Activated CD4-positive, CD25-positive, alpha-beta regulatory T cell (primary cell): Measurements from ENCODE around the gene EBF4.

Experiments
- DNase-seq, 4 experiments: peaks; one replicate each; lab custom pipeline; 2025; lab: John Stamatoyannopoulos, UW

EBF4 gene, protein sequence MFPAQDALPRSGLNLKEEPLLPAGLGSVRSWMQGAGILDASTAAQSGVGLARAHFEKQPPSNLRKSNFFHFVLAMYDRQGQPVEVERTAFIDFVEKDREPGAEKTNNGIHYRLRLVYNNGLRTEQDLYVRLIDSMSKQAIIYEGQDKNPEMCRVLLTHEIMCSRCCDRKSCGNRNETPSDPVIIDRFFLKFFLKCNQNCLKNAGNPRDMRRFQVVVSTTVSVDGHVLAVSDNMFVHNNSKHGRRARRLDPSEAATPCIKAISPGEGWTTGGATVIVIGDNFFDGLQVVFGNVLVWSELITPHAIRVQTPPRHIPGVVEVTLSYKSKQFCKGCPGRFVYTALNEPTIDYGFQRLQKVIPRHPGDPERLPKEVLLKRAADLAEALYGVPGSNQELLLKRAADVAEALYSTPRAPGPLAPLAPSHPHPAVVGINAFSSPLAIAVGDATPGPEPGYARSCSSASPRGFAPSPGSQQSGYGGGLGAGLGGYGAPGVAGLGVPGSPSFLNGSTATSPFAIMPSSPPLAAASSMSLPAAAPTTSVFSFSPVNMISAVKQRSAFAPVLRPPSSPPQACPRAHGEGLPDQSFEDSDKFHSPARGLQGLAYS

DNA sequence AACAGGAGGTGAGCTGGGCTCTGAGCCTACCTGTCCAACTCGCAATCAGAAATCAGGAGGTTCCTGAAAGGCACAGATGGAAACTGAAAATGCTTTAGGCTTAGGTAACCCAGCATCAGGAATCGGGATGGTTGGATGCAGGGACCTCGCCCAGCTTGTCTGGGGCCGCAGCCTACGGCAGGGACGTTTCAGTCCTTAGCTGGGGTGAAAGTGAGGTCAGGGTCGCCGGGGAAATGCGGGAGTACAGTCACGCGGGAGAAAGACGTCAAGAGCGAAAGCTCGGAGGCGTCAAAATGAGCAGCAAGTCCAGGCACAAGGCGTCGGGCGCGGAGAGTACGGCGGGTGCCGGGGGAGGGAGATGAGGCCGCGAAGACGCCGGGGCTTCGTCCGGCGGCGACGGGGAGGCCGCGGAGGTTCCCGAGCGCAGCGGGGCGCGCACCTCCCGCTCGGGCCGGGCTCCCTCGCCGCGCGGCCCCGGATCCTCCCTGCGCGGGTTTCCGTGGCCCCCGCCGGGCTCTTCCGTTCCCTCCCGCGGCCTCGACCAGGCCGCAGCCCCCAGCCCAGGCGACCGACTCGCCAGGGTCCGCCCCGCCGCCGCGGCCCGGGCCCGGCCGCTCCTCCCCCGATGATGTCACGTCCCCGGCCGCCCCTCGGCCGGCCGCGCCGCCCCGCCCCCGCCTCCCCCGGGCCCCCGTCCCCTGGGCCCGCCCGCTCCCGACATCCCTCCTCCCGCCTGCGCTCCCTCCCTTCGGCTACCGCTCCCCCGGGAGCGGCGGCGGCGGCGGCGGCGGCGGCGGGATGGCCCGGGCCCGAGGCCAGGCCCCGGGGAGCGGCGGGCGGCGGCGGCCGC is at the start of gene EBF4:
Gene EBF4 (plus strand): TSS at position 745 of the 850 bp plus-strand sequence. CDS start 866 bp downstream, outside the sequence.
- DNase-seq, result no peak

DNA sequence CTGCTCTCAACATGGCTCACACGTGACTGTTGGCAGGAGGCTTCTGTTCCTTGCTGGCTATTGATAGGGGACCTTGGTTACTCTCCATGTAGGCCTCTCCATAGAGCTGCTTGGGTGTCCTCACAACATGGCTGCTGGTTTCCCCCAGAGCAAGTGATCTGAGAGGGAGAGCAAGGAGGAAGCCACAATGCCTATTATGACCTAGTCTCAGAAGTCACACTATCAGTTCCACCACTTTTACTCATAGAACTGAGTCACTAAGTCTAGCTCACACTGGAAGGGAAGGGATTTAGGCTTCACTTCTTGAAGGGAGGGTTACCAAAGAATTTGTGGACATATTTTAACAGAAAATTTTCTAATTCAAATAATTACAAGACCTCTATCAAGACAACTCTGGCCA is 48.9 kb upstream of the EBF4 start:
- no peak for DNase-seq

DNA sequence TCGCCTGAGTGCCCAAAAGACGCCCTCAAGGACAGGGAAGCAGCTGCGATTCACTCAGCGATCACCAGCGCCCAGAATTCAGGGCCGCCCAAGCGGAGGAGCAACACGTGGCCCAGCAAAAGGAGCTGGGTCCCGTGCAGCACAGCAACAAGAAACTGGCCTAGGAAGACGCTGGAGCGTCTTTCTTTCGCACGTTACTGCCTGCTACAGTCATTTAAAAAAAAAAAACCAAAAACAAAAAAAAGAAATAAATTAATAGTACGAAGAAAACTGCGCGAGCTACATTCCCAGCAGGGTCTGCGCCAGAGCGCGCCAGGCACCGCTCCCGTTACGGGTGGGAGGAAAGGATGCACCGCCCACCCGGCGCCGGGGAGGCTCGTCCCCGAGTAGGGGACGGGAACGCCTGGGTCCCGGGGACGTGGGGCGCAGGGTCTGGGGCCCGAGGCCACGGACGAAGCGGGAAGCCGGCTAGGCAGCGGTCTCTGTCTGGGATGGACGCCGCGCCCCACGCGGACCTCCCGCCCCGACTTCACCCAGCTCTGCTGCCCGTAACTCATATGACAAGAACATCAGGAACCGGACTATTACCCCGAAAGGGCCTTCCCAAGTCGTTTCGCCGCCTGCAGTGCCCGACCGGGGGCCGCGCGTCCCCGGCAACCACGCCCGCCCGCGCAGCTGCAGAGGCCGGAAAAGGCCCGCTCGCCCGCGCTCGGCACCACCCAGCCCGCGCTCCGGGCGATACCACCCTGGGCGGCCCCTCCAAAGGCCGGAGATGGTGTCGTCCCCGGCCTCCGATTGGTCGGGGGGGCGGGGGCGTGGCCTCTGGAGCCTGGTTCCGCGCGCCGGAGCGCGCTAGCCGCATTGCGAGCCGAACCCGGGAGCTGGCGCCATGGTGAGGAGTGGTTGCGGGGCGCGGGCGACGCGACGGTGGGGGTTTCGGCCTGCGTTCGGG is 40.5 kb upstream of the EBF4 start, which contains the start of gene NOP56:
Gene NOP56 (plus strand): TSS at position 861 of the 952 bp plus-strand sequence. CDS start 29 bp downstream, at position 890.
- DNase-seq, result peak; percentile 90 to 94 (median 94)

DNA sequence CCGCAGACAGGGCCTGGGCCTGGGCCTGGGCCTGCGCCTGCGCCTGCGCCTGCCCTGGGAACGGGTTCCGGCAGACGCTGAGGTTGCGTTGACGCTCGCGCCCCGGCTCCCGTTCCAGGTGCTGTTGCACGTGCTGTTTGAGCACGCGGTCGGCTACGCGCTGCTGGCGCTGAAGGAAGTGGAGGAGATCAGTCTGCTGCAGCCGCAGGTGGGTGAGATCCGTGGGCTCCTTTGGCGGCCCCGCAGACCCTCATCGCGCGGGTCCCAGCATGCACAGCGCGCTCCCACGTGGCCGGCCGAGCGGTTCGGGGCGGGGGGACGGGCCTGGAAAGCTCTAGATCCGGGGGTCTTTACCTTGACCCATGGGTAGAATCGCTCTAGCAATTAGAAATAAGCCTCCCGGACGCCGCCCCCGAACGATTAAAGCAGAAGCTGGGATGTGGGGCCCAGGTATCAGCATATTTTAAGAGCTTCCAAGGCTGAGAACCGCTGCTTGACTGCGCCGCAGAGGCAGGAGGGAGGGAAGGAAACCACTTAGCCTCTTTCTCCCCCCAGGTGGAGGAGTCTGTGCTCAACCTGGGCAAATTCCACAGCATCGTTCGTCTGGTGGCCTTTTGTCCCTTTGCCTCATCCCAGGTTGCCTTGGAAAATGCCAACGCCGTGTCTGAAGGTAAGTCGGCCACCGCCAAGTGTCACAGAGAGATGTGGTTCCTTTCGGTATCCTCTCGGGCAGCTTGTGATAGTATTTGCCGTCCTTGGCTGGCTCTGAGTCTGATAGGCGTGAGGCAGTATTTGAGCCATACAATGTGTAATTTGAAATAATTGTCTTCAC is 39.6 kb upstream of the EBF4 start:
- no peak for DNase-seq

DNA sequence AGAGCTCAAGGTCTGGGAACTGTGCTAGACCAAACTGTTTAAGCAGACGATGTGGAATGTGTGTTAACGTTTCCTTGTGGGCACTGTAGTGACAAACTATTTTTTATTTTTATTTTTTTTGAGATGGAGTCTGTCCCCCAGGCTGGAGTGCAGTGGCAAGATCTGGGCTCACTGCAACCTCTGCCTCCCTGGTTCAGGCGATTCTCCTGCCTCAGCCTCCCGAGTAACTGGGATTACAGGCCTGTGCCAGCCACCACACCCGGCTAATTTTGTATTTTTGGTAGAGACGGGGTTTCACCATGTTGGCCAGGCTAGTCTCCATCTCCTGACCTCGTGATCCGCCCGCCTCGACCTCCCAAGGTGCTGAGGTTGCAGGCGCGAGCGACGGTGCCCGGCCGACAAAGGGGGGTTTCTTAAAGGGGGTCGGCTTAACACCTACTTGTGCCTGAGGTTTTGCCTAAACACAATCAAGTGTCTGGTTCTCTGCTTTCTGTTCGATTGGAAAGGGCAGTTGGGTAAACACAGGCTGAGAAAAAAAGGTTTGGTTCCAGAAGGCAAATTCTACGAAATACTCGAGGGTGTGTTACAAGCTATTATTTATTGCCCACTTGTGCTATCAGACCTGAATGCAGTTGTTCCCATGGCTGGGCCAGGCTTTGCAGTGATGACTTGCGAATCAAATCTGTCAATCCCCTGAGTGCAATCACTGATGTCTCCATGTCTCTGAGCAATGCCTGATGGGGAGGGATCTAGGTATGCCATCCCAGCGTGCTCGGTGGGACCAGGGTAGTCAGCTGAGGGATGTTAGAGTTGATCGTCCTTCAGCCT is 38.8 kb upstream of the EBF4 start:
- no peak for DNase-seq

DNA sequence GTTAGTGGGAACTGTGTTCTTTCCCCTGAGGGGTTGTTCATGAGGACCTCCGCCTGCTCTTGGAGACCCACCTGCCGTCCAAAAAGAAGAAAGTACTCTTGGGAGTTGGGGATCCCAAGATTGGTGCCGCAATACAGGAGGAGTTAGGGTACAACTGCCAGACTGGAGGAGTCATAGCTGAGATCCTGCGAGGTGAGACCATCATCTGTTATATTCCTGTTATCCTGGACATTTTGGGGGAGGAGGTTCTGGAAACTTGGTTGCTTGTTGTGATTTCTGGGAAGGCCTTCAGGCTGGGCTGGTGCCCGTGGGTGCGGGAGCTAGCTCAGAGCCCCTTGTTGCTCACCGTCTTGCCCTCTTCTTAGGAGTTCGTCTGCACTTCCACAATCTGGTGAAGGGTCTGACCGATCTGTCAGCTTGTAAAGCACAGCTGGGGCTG is 38.2 kb upstream of the EBF4 start:
- no peak for DNase-seq

DNA sequence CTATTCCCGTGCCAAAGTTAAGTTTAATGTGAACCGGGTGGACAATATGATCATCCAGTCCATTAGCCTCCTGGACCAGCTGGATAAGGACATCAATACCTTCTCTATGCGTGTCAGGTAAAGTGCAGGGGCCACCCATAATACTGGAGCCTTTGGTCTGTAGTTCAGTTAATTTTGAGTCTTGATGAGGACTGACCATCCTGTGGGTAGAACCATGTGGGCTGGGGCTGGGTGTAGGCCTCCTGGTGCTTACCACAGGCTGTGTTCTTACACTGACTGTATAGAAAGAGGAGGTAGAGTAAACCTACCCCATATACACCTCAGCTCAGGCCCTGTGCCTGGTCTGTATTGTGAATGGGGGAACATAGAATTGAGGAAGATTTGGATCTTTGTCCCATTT is 37.7 kb upstream of the EBF4 start:
- DNase-seq, result no peak

DNA sequence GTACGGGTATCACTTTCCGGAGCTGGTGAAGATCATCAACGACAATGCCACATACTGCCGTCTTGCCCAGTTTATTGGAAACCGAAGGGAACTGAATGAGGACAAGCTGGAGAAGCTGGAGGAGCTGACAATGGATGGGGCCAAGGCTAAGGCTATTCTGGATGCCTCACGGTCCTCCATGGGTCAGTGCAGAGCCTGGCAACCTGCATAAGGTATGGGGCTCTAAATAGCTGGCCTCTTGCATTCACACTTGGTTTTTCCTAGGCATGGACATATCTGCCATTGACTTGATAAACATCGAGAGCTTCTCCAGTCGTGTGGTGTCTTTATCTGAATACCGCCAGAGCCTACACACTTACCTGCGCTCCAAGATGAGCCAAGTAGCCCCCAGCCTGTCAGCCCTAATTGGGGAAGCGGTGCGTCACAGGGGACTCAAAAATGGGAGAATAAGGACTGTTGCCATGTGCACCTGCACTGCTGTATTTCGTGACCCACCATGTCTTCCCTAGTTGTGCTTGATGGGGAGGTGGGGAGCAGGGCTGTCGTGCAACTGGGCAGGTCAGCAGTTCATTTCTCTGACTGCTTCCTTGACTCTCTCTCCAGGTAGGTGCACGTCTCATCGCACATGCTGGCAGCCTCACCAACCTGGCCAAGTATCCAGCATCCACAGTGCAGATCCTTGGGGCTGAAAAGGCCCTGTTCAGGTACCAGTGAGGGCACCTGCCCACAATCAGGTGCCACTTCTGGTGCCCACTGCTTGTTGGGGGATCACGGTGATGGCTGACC is 37.1 kb upstream of the EBF4 start:
- no peak for DNase-seq

DNA sequence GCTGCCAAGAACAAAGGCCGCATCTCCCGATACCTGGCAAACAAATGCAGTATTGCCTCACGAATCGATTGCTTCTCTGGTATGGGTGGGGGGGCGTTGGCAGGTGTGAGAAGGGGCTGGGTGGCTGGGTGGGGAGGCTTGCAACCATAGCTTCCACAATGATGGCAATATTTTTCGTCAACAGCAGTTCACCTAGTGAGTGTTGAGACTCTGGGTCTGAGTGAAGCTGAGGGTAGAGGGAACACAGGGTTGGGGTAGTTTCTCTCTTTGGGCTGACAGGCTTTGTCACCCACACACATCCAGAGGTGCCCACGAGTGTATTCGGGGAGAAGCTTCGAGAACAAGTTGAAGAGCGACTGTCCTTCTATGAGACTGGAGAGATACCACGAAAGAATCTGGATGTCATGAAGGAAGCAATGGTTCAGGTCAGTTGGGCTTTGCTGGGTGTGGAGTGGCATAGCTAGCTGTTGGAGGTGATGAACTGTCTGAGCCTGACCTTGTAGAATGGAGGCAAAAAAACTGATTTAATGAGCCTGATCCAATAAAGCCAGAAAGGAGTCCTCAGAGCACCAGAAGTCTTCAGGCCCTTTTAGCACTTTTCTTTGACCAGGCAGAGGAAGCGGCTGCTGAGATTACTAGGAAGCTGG is 36.0 kb upstream of the EBF4 start:
- DNase-seq, result no peak

DNA sequence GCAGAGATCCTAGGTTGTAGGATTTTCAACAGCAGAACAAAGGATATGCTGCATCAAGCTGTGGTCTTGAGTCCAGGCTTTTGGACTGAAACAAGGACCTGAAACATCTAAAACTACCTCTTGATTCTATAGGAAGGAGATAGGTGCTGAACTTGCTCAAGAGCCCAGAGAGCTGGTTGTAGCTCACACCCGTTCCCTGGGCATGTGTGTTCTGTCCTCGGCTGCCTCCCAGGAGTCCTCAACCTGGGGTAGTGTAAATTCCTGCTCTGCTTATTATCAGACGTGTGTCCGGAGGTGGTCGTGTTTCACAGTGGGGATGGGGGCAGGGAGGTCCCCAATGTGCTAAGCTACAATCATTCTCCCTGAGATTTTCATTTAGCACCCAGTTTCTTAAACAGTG is 35.3 kb upstream of the EBF4 start:
- no peak for DNase-seq

DNA sequence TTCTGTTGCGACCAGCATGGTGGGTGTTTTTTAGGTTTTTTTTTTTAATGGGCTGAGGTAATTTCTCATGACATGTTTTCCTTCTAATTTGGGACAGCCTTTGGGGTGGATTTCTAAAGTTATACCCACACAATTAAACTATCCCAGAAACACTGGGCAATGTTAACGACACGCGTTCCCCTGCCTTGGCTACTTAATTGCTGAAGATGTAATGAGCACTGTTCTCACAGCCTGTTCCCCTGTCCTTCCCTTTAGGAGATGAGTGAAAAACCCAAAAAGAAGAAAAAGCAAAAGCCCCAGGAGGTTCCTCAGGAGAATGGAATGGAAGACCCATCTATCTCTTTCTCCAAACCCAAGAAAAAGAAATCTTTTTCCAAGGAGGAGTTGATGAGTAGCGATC is 34.9 kb upstream of the EBF4 start:
- DNase-seq, result no peak

DNA sequence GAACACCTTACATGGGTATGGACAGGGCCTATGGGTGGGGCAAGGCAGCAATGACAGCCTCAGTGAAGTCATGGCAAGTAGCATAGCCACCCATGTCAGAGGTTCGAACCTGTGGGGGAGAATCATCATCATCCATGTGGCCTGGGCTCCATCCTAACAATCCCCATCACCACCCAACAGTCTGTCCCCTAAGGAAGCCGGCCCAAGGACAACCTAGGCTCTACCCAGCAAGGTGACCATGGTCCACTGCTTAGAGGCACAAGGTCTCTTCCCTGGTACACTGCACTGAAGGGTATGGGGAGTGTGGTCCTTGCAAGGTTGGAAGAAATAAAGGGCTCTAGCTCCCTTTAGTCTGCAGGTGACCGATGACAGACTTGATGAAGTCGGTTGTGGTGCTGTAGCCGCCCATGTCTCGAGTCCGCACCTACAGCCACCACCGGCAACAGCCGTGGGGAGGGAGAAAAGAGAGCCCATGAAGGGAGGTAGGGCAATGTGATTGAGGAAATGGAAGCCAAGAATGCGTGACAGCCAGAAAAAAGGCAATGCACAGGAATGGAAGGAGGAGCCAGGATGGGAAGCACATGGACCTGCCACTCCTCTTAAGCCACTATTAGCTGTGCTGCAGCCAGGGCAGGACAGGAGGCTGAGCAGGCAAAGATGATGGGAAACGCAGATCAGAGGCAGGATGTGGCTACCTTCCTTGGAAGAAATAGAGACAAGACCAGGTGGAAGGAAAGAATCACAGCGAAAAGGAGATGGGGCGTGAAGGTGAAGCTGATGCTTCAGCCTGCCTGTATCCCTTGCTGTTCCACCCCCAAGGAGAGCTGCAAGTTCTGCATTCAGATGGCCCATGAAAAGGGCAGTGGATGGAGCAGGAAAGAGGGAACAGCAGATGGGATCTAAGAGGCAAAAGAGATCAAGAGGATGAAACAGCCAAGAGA is 33.9 kb upstream of the EBF4 start:
- DNase-seq, result no peak

DNA sequence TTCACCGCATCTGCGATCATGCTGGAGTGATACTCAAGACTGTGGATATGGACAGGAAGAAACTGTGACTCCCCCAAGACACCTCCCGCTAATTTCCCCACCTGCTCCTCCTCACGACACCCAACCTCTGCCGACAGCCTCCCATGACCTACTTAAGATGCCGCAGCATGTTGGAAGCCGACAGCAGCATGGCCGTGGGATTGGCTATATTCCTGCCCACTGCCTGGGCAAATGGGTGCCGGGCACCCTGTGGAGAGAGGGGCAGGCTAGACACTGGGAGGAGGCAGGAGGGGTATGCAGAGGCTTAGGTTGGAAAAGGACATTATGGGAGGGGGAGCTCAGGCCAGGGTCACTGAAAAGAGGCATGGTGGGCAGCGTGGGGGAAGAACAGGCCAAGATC is 33.0 kb upstream of the EBF4 start:
- no peak for DNase-seq

DNA sequence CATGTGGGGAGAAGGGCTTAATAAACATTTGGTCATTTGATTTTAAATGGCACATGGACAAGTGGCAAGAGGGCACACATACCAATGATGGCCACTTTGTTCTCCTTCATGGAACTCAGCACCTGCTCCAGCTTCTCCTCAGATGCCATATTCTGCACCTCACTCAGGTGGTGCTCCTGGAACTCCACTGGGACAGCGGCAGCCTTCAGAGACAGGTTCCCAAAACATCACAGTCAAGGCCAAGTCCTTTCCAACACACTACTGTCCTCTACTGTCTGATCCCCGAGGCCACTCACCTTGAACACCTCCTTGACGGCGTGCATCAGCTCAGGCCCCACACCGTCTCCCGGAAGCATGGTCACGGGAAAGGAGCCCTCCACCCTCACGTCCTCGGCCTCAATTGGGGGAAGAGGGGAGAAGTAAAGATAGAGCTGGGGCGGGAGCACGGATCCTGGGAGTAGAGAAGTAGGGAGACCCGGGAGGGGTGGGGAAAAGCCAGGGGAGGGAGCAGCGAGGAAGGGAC is 29.2 kb upstream of the EBF4 start:
- DNase-seq, result no peak

DNA sequence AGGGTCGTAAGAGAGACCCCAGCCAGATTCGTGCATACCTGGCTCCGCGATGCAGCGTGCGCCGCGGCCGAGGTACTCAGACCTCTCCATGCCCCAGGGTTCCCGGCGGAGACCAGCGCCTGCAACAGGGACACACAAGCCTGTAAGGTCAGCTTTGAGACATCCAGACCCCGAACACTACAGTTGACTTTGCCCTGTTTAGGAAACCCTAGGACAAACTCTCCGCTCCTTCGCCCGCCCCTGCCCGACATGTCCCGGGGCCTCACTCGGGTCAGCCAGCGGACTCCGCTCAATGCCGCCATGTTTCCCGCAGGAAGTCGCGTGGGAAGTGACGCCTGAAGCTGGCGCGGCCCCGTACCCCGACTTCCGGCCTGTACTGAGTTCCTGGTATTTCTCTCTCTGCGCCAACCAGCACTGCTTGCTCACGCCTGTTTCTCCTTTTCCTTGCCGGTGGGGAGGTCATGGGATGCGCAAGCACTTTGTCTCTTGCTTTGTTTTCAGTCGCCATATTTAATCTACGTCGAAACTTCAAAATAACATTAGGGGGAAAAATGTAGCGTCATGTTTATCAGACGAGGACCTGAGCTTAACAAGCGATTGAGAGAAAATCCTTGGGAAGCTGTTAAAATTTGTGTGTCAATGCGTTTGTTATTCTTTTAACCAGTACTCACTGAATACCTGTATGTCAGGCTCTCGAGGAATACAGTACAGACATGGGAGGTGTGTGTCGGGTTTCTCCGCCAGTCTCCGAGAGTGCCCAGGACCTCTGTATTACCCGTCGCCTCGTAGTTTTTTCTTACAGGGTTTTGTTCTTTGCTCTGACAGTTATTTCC is 28.5 kb upstream of the EBF4 start, which contains the start of gene IDH3B:
Gene IDH3B (minus strand): TSS at position 330 of the 833 bp plus-strand sequence. CDS start 28 bp downstream, at position 302.
- peak; percentile 66 to 86 (median 84) for DNase-seq

DNA sequence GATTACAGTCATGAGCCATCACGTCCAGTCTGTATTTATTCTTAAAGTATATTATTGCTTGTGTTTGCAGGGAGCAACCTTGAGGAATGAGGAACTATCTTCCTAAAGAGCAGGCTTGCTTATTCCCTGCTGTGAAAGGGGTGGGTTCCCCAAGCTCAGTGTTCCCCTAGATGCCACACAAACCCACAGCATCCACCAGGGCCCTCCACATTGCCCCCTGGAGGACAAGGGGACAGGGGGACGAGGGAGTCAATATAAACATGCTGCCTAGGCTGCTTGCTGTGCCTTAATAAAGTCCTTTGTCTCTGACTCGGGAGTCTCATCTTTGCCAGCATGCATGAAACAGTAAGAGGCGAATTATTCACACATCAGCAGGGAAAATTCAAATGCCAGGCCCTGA is 20.6 kb upstream of the EBF4 start:
- no peak for DNase-seq
